WTC11 (cell line): ENCODE data around the gene HAPLN3. TPM values are rescaled to one million over a fixed set of nuclear protein-coding genes. Genes with fewer than 3 reads are reported as not detected.

ENCODE experiments used
- ATAC-seq: fragments of 200-7000 bp; cut with Tn5 transposase; 2 replicates; pipeline ENCODE4 v1.10.0; 2021; ENCODE audit warnings: mild to moderate bottlenecking, moderate library complexity
- CTCF ChIA-PET: fragments of 300-600 bp; sonication (Branson Sonifier 250); formaldehyde crosslinking; loops from one replicate; lab custom pipeline; 2021; ENCODE audit warnings: antibody characterized with exemption; lab: Charles Lee
- POLR2A ChIA-PET: fragments of 350-600 bp; sonication (Branson Sonifier 250); formaldehyde crosslinking; loops from one replicate; lab custom pipeline; 2021; ENCODE audit warnings: antibody characterized with exemption; lab: Charles Lee
- DNase-seq: peaks from one replicate; pipeline ENCODE4 v3.0.0; 2021; ENCODE audit warnings: low spot score
- H3K27ac Mint-ChIP-seq: 2 replicates; pipeline ENCODE4 v1.8.0; 2021; ENCODE audit warnings: mixed read lengths
- H3K27me3 Mint-ChIP-seq: 2 replicates; pipeline ENCODE4 v1.8.0; 2021; ENCODE audit warnings: low read depth, mild to moderate bottlenecking, moderate library complexity, mixed read lengths
- H3K36me3 Mint-ChIP-seq: 2 replicates; pipeline ENCODE4 v1.8.0; 2021; ENCODE audit warnings: mixed read lengths
- H3K4me1 Mint-ChIP-seq: 2 replicates; pipeline ENCODE4 v1.8.0; 2022; ENCODE audit warnings: mixed read lengths
- H3K4me3 Mint-ChIP-seq: 2 replicates; pipeline ENCODE4 v1.8.0; 2021; ENCODE audit warnings: mild to moderate bottlenecking, moderate library complexity, mixed read lengths
- H3K9me3 Mint-ChIP-seq: 2 replicates; pipeline ENCODE4 v1.8.0; 2021; ENCODE audit warnings: mixed read lengths
- ESRRA ChIP-seq: sonication (generic); formaldehyde crosslinking; IDR thresholded peaks from 2 replicates; pipeline ENCODE4 v1.8.1; 2022; ENCODE audit warnings: mild to moderate bottlenecking, missing genetic modification reagents, borderline replicate concordance
- JAZF1 ChIP-seq: fragments of 250-450 bp; sonication (Bioruptor Pico); IDR thresholded peaks from 2 replicates; pipeline ENCODE4 v1.9.0; 2021; ENCODE audit warnings: moderate library complexity, mild to moderate bottlenecking, inconsistent platforms
- total RNA-seq: library from RNA; stranded (reverse); gene quantifications from 3 replicates; pipeline ENCODE4 v1.2.3, GENCODE V29; 2021

HAPLN3 gene
- total RNA-seq, 1 experiment from 2014 or later = 50.6 TPM

DNA sequence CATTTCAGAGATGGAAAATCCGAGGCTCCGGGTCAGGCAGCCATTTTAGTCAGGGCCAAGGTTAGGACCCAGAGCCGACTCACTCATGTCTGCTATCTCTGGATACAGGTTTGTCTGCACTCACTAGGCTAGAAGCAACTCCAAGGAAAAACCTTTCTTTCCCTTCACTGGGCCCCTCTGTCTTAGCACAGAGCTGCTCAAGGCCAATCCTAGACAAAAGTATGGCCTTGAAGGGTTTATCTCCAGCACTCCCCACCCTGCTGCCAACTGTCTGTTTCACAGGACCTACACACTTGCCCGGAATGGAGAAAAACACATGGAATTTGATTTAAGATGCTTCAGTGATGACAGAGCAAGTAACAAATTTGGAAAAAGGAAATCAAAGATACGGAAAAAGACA lies 66.6 kb downstream of the HAPLN3 start:
- TF ChIP-seq JAZF1 (no peak), ESRRA (CRISPR knock-in tag) (no peak)
- Mint-ChIP-seq H3K27ac (no peak overlapping the region), H3K9me3 (no peaks in the 10 kb centered on the region), H3K27me3 (no peaks in the 10 kb centered on the region), H3K36me3 (no peaks in the 10 kb centered on the region), H3K4me3 (no peak overlapping the region), H3K4me1 (peaks cover 4% of the 10 kb centered on the region; the same call in 1 of the 2 replicates)
- no peak for ATAC-seq
- no peak for DNase-seq
- ChIA-PET POLR2A (no interaction called here), CTCF (interaction anchor here (0.8 kb wide), 1 partner anchor 176 kb away, joined by 3 read pairs; no protein-coding TSS in a partner anchor)

Other genes with a start within 250 kb of the HAPLN3 start
- 0.60 to 1.4 TPM (median 0.80 TPM) in 3 replicates for gene ACAN, start 92.1 kb downstream of the HAPLN3 start, total RNA-seq
- 719 to 847 TPM (median 814 TPM) in 3 replicates for gene MFGE8, start 17.8 kb upstream of the HAPLN3 start, total RNA-seq
- gene ABHD2, start 192.9 kb upstream of the HAPLN3 start, total RNA-seq = 26.2 to 29.7 TPM (median 29.5 TPM) in 3 replicates